ENCODE results near the gene IL1RN.

IL1RN gene

DNA sequence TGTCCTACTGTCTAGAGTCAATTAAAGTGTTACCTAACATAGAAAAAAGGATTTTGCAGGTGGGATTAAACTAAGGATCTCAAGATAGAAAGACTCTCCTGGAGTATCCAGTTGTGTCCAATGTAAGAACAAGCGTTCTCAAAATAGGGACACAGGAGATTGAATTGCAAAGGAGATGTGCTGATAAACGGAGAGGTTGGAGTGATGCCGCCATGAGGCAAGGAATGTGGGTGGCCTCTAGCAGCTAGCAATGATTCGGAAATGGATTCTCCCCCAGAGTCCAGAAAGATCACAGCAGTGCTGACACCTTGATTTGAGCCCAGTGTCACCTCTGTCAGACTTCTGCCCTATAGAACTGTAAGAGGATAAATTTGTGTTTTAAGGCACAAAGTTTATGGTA is 24.1 kb upstream of the IL1RN start:
- no peak for DNase-seq (ENCODE audit: low read depth in 2 of 3, low spot score in 1 of 3)

DNA sequence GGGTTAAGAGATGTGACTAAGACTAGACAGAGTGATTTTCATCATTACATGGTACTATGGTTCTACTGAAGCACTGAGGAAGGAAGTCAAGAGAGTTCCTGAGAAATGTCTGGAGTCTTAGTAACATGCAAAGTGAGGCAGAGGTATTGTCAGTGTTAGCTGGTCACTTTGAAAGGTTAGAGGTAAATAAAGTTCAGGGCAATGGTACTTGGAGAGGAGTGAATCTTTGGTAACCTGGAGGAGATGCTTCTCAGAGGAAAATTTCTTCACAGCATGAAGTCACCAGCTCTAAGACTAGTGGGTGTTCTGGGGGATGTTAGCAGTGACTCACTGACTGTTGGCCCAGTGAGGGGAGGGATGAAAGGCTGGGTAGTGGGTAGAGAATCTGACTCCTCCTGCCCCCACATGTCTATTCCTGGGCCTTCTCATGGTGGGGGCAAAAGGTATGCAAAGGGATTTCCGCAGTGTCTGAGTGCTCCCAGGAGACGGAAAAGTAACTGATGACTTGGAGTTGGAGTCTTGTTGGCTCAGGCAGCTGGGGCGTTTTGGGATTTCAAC is 23.3 kb upstream of the IL1RN start:
- DNase-seq (ENCODE audit: low read depth in 2 of 3, low spot score in 1 of 3): no peak

DNA sequence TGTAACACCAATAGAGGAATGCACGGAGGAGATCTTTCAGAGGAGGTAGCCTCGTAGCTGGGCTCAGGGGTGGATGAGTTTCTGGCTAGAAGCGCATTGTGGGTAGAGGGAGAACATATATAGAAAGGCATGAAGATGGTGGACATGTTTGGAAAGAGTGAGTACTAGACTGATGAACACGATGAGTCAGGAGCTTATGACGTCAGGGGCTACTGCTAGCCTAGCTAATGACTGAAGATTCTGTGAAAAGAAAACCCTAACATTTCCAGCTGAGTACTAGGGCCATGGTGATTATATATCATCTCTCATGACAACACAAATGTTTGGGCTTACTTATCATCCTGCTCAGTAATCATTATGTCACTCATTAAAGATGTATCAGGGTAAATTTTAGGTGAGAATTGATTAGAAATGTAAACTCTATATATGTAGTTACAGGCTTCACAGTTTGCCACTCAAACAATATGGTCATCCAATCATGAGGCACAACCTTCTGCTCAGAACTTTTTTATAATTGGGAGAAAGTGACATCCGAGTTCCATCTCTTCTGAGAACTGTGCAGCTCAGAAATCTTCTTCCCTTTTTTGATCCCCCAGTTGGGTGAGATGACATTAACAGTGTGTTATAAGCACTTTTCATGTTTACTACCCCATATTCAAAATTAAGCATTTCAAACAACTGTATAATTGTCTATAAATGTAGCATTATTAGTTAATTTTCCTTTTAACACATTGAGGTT is 22.2 kb upstream of the IL1RN start:
- DNase-seq (ENCODE audit: low read depth in 2 of 3, low spot score in 1 of 3): peak; percentile 26 to 68 (median 48)

DNA sequence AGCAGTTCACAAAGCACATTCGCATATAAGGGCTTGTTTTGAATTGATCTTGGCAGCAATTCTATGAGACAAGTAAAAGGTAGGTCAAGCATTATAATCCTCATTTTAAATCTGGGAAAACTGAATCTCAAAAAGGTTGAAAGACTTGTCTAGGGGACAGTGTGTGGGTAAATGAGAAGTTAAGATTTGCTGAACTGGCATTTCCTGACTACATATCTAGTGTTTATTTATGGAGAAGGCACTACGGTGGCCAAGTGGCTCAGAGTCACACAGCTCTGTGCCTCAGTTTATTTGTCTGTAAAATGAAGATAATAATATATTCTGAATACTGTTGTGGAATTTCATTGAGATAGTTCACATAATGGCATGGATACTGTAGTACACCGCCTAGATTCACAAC is 16.3 kb upstream of the IL1RN start:
- no peak for DNase-seq (ENCODE audit: low read depth in 2 of 3, low spot score in 1 of 3)

DNA sequence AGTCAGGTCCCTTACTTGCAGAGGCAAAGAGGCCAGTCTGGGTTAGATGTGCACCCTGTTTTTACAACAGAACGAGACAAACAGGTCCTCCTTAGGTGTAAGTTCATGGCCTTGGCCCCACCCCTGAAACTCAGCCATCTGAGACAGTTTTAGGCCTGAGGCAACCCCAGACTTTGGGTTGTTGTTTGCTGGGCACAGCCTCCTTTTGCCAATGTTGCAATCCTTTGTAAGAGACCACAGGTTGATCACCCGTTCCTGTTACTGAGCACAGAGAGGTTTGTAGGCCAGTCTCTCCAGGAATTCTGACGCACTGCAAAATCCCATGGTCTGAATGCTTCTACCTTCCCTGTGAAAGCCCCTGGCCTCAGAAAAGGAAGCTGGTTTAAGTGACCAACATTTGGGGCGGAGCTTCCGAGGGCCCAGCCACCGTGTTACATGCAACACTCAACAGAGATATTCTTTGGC is 15.5 kb upstream of the IL1RN start:
- DNase-seq (ENCODE audit: low read depth in 2 of 3, low spot score in 1 of 3): no peak

DNA sequence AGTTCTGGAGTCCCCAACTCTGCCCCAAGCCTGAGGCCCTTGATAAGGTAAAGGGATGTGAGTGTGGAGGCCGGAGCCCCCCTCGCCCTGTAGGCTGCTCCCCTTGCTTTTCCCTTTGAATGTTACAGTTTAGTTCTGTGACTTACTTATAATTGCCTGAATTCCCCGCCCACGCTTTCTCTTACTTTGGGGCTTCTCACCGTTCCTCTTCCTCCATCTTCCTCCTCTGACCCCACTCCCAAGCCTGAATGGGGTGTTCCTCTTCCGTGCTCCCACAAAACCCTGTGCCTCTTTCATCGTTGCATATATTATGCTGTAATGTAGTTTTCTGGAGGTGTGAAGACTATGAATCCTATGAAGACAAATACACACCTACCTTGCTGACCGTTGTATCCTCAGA is 15.0 kb upstream of the IL1RN start:
- DNase-seq (ENCODE audit: low read depth in 2 of 3, low spot score in 1 of 3): no peak

DNA sequence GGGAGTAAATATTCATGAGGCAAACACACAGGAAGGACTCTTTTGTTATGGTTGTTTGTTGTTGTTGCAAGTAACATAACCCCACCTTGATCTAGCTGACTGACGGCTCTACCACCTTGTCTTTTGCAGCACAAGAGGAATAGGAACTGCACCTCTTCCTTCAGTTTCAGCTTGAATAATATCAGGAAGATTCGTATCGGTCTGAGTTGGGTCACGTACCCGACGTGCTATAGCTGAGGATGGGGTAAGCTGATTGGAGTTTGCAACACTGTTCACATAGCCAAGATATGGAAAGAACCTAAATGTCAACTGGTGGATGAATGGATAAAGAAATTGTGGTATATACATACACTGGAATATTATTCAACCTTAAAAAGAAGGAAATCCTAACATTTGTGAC is 14.5 kb upstream of the IL1RN start:
- no peak for DNase-seq (ENCODE audit: low read depth in 2 of 3, low spot score in 1 of 3)

DNA sequence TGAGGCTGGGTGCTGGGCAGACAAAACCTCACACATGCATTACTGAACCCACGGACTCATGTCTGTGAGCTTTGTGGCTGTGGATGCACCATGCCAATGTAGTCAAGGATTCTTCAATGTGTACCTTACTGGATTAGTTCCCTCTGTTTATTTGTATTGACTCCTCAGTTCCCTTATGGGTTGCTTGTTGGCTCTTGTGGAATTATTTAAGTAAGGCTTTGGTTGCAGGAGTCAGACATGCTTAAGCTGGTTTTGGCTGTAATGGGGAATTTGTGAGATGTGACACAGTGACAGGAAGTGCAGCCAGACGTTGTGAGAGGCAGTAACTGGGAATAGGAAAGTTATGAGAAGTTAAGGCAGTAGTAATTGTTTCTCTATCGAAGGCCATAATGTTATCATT is 13.6 kb upstream of the IL1RN start:
- DNase-seq (ENCODE audit: low read depth in 2 of 3, low spot score in 1 of 3): no peak

DNA sequence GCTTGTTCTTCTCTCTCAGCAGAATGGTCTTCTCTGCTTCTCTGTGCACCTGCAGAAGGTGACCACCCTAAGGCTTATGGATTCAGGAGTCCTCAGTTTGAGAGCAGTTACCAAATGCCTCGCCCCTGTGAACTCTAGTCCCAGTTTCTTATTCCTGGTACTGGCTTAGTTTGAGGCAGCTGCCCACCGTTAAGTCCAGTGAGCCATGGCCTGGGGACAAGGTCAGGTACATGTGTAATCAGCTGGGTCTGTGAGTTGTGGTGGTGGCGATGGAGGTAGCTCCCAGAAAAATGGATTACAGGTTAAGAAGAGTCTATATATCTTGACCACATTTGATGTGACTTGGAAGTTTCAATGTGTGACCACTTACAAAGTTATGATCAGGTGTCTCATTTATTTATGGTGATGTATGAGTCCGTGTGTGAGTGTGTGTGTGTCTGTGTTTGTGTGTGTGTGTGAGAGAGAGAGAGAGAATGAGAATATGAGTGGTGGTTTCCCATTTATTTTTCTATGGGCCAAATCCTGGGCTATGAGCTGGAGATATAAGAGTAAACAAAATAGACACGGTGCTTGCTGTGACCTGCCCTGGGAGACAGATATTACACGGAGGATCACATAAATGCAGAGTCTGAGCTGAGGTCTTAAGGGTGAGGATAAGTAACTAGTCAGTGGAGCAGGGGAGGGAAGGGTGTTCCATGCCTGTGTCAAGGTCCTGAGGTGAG is 13.0 kb upstream of the IL1RN start:
- DNase-seq (ENCODE audit: low read depth in 2 of 3, low spot score in 1 of 3): no peak

DNA sequence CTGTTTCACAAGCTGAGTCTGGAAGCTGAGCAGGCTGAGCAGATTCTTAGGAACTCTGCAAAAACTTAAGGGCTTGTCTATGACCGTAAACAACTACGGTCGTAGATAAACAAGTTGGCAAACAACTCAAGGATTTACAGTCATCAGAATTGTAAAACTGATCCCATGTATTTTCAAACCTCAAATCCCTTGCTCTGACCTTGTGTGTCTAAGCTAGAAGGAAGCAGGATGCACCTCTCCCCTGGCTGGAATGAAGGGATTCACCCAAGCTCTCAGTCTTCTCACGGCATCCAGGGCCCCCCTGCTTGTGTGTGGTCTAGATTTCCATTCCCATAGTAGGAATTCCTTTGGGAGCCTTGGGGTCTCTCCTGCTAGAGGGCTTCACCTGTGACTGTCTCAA is 12.4 kb upstream of the IL1RN start:
- DNase-seq (ENCODE audit: low read depth in 2 of 3, low spot score in 1 of 3): no peak

DNA sequence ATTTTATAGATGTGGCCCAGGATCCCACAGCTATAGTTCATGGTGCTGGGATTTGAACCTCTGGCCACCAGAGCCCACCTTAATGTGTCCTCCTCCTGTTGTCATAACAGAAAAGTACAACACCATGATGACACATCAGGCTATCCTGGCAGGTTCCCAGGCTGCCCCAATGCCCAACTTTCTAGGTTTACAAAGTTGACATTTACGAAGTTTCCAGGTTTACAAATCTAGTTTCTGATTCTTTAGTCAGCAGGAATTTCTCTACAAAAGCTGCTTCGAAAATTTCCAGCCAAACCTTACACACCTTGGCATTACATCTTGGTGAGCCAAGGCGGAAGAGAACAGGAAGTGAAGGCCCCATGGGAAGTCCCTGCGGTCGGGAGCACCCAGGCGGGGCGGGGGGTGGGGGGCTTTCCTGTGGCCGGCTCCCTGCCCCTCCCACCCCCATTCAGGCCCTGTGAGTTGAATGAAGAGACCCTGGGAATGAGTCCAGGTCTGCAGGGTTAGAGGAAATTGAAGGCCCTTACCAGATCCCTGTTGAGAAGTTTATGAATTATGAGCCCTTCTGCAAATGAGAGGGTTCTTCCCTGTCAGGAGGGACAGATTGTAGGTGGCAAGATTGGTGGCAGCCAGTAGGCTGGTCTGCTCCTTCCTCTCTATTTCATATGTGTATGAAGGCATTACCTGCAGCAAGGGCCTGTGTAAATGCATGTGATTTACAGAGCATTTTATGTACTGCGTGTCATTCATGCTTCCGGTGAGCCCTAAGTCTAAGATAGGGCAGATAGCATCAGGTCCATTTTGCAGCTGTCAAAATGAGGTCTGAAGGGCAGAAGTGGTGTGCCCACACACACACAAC is 11.1 kb upstream of the IL1RN start:
- DNase-seq (ENCODE audit: low read depth in 2 of 3, low spot score in 1 of 3): no peak

DNA sequence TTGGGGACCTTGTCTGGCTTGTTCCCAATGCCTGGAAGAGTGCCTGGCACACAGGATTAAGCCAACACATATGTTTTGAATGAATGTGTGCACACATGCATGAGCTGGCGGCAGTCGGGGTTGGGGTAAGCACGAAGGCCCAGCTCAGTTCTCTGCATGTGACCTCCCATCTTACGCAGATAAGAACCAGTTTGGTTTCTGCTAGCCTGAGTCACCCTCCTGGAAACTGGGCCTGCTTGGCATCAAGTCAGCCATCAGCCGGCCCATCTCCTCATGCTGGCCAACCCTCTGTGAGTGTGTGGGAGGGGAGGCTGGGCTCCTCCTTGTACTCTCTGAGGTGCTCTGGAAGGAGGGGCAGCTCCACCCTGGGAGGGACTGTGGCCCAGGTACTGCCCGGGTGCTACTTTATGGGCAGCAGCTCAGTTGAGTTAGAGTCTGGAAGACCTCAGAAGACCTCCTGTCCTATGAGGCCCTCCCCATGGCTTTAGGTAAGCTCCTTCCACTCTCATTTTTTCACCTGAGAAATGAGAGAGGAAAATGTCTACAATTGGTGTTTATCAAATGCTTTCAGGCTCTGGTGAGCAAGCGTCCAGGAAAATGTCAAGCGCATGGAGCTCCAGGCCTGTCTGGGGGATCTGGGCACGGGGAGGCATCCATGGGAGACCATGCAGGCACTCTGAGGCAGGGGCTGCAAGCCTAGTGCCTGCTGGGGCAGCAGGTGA is 9.7 kb upstream of the IL1RN start:
- peak; percentile 30 to 60 (median 44) for DNase-seq (ENCODE audit: low read depth in 2 of 3, low spot score in 1 of 3)

DNA sequence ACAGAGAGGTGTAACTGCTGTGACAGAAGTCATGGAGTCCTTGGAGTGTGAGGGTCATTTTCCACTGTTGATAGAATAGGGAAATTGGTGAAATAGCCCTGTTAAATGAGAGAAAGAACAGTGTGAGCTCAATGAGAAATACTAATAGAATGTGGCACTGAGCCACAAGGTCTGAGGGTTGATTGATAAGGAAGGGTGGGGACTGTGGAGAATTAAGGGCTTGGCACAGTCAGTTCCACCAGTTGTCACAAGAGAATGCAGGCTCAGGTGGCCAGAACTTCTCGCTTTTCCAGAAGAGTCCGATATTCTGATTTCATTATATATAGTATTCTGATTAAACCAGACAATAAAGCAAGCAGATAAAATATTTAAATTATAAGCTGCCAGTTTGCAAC is 9.1 kb upstream of the IL1RN start:
- DNase-seq (ENCODE audit: low read depth in 2 of 3, low spot score in 1 of 3): no peak

DNA sequence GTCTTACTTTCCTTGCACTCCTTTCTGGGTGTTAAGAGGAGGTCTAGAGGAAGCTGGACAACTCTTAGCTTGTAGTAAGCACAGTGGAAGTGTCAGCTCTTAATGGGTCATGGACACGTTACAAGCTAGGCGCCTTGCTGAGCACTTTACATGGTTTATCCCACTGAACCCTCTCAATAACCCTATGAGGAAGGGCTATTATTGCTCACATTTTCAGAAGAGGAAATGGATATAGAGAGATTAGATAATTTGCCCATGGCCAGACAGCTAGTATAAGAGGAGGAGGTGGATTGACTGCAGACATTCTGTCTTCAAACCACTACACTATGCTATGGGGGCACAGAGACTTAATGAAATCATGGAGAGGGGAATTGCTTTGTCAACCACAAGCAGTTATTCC is 8.3 kb upstream of the IL1RN start:
- no peak for DNase-seq (ENCODE audit: low read depth in 2 of 3, low spot score in 1 of 3)

DNA sequence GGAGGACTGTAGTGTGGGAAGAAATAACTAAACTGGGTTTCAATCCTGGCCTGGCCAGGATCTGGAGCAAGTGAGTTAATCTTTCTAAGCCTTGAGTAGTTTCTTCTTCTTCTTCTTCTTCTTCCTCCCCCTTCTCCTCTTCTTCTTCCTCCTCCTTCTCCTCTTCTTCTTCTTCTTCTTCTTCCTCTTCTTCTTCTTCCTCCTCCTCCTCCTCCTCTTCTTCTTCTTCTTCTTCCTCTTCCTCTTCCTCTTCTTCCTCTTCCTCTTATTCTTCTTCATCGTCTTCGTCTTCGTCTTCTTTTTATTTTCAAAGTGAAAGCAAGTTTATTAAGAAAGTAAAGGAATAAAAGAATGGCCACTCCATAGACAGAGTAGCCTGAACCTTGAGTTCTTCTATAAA is 6.5 kb upstream of the IL1RN start:
- no peak for DNase-seq (ENCODE audit: low read depth in 2 of 3, low spot score in 1 of 3)

DNA sequence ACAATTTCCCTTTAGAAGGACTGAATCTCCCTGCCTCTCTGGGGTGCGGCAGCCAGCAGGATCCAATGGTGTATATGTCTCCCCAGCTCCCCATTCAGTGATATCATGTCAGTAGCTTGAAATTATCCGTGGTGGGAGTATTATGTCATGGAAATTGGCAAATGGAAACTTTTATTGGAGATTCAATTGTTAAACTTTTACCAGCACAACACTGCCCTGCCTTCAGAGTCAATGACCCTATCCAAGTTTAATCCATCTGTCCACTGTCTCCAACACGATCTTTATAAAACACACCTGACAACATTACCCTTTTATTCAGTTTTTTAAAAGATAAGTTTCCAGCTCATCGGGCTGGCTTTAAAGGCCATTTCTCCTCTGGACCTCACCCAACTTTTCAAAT is 5.0 kb upstream of the IL1RN start:
- DNase-seq (ENCODE audit: low read depth in 2 of 3, low spot score in 1 of 3): no peak

DNA sequence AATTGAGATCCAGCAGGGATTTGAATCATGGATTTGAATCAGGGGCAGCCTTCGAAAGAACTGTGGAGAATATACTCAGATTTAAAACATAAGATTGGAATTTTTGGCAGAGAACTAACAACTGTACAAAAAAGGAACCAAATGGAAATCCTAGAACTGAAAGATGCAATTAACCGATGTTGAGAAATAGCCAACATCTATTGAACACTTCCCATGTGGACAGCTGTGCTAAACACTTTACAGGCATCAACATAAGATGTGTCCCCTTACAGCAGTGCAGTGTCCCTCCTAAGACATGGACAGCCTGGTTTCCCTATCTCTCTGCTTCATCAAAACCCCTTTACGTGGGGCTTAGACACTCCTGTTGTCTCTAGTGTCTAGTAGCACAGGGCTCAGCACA is 3.7 kb upstream of the IL1RN start:
- DNase-seq (ENCODE audit: low read depth in 2 of 3, low spot score in 1 of 3): no peak

DNA sequence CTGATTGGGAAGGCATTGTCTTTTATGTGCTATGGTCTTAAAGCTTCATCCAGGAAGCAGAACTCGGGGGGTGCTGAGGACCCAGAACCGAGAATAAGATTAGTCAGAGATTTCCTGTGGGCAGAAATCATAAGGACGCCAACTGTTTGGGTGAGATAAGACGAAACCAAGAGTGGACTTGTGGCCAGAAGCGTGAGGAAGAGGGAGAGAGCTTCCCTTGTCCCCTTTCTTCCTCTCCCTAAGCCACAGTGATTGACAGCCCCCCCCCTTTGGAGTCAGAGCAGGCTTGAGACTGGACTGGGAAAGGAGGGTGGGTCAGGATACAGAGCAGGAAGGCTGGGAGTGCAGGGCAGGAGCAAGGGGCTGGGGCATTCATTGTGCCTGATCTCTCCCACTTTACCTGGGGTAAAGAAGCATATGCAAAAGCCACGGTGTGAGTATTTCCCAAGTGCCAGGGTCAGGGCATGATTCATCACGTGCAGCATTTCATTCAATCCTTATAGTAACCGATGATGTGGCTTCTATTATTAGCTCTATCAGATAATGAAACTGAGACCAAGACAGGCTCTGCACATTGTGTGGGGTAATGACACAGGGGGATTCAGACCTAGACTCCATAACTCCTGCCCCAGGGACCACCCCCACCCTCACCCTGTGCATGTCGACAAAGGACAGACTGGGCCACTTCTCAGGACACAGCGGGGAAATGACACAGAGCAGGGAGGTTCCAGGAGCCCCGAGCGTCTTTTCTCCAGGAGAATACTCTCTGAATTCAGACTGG is 3.0 kb upstream of the IL1RN start:
- DNase-seq (ENCODE audit: low read depth in 2 of 3, low spot score in 1 of 3): no peak

DNA sequence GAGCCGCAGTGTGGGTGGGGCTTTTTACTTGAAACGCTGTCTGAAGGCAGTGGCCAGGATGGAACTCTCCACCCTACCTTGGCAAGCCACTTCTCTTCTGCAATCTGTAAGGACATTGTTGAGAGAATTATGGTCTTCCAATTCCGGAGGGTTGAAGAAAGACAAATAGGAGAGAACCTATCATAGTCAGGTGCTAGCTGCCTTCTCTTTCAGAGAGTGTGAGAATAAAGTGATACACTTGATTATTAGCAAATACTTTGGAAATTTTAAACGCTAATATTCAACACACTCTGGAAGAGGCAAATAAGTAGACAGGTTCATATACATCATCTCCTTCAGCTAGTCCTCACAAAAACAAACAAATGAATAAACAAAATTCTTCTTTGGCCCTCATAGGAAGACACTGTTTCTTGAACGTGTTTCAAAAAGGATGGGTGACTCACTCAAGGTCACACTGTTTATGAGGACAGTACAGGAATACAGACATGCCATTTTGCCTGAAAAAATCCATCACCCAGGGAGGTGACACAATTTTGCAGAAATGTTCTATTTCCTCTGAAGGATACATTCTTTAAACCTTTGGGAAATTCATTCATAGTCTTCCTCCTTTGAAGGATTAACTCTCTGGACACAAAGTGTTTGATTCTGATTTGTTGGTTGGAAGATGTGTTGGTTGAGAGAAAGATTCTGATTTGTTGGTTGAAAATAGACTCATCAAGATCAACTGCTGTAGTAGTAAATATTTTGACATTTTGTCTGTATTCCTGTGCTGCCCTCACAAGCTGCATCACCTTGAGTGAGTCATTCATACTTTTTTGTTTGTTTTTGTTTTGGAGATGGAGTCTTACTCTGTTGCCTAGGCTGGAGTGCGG is 2.2 kb upstream of the IL1RN start:
- no peak for DNase-seq (ENCODE audit: low read depth in 2 of 3, low spot score in 1 of 3)
